ENCODE results near the gene GDPD5.

The GDPD5 gene

DNA sequence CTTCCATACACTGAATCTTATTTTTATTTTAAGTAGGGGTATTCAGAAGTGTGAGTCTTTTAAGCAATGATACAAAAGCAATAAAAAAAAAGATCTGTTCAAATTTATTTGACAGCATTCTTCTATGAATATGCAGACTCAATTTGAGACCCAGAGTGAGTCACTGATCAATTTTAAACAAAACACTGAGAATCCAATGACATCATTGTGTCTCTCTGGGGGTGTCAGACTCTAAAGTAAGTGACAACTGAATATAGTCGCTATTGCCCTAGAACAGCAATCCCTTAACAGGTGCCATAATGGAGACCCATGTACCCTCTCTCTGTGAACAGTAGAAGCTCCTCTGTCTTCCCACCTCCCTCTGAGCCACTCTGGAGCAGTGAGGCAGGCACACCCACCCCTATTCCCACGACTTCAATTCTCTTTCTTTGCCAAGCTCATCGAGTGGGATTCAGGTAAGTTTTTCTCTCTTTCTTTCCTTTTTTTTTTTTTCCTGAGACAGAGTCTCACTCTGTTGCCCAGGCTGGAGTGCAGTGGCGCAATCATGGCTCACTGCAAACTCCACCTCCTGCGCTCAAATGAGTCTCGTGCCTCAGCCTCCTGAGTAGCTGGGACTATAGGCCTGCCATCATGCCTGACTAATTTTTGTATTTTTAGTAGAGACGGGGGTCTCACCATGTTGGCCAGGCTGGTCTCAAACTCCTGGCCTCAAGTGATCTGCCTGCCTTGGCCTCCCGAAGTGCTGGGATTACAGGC, 131.5 kb downstream of the GDPD5 start:
- DNase-seq = no peak

DNA sequence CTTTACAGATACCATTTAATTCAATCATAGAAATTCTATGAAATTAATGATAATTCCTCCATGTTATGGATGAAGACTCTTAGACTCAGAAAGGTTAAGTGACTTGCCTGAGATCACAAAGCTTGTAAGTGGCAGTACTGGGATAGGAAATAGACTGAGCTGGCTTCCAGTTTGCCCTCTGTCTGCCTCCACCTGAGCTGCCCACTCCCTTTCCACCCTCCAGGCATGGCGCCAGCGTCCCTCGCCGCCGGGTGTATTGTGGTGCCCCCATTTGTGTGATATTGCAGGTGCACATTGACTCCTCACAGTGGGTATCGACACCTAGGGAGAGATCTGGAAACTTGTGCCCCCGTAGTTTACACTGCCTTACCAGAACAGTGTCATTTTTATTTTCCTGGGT, 135.8 kb downstream of the GDPD5 start:
- no peak for DNase-seq

DNA sequence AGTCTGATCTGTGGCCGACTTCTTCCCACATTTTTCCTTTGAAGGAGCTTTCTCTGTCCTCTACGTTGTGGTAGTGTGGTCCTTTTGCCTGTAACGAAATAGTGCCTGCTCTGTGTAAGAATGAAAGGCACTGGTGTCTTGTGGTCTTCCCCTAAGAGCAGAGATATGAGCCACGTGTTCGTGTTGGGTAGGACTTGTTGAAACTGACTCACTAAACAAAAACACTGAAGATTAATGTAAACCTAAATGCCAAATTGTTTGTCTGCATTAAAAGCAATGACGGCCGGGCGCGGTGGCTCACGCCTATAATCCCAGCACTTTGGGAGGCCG, 136.5 kb downstream of the GDPD5 start:
- DNase-seq = no peak

DNA sequence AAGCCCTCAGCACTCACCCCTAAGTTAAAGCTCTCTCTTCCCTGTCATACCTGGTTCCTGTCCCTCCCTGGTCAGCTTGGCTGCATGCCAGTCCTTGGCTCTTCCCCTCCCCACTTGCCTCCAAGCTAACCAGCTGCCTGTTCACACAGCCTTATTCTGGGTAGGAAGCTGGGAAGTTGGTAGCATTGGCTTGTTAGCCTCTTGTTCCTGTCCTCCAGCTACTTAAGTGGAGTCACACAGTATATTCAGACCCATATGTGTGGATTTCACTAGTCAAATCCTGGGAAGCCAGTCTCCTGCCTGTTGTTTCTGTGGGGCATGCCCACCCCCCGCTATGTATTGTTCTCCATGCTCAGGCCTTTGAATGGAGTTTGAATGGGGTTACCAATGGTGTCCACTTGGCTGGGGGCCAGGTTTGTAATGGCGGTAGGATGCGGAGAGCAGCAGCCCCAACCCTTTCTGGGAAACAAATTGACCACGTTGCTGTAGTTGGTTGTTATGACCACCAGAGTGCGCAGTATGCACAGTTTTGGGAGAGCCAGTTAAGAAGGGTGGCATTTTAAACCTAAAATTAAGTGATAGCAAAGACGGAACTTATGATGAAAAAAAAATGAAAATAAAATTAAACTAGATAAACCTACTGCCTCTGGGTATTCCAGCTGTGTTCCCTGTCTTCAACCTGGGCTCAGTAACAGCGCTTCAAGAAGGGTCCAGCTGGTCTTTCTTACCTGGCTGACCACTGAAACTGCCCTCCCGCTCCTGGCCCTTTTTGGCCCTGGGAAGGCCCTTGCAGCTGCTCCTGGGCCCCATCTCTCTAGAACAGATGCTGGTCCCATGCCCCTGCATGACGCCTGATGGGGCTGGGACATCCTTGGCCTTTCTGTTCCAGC, 137.1 kb downstream of the GDPD5 start:
- peak; percentile 60 for DNase-seq

DNA sequence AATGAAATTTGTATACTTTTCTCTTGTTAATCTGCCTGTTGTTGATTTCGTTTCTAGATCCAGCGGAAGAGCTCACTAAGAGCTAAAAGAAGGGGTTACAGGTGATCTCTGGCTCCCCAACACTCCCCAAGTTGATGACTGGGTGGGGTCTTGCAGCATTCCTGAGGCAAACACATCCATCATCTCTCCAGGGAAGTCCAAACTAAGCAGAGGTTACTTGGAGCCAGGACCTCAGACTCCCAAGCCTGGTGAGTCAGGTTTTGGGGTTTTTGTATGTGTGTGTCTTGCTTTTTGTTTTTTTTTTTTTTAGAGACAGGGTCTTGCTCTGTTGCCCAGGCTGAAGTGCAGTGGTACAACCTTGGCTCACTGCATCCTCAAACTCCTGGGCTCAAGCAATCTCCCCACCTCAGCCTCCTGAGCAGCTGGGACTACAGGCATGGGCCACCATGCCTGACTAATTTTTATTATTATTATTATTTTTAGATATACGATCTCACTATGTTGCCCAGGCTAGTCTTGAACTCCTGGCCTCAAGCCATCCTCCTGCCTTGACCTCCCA, 137.9 kb downstream of the GDPD5 start:
- DNase-seq = no peak

DNA sequence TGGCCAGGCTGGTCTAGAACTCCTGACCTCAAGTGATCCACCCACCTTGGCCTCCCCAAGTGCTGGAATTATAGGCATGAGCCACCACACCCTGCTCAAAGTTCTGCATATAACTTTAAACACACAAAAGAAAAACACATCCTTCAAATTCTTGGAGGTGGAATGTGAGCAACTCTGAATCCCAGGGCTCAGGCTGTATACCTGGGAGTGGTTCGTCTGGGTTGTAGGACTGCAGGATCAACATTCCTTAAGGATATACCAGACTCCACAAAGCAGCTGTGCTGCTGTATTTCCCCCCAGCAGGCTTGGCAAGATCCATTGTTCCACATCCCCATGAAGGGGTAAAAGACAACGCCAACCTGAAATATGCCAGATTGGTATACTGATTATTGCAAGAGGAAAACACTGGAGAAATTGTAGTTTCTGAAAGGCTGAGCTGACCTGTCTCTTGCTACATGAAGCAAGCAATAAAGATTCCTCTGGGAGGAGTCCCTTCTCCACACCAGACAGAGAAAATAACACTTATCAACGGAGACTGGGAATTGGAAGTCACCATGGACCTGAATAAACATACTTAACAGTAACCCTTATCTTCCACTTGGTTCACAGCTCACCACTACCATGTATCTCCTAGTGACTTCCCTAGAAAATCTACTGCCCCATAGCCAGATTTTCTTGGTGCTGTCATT, 138.7 kb downstream of the GDPD5 start:
- no peak for DNase-seq
